ENCODE data around the gene SP1. TPM values are rescaled to one million over a fixed set of nuclear protein-coding genes. Genes with fewer than 3 reads are reported as not detected.

SP1 gene
- total RNA-seq, 1 experiment from 2014 or later = 76.8 TPM

GRCh38 chr12:53347905-53348304 is 32.1 kb upstream of the SP1 start:
- Mint-ChIP-seq H3K27me3 (ENCODE audit: low read depth) (peaks cover 37% of the 10 kb centered on the region), H3K9me3 (no peaks in the 10 kb centered on the region; a peak in 2 of 5 replicates), H3K4me1 (peaks cover 23 to 24% of the 10 kb centered on the region in 2 experiments), H3K27ac (no peak overlapping the region), H3K36me3 (ENCODE audit: insufficient read depth in 1 of 3, low read depth in 3 of 3) (no peaks in the 10 kb centered on the region), H3K4me3 (no peak overlapping the region)
- H2BK12ac ChIP-seq (ENCODE audit: insufficient read length, low read depth, low read length) = no peak overlapping the region
- no peak overlapping the region for H3K23ac ChIP-seq (ENCODE audit: insufficient read length, low read depth, low read length)
- no peaks in the 10 kb centered on the region for H3K9me3 ChIP-seq (ENCODE audit: control insufficient read depth, low read depth, low read length)
- no peak overlapping the region for H2BK120ac ChIP-seq (ENCODE audit: low read depth, low read length, poor library complexity, severe bottlenecking)
- no peak overlapping the region for H2AK5ac ChIP-seq (ENCODE audit: insufficient read length, low read length)
- no peaks in the 10 kb centered on the region for H3K79me1 ChIP-seq (ENCODE audit: insufficient read depth, low read depth, low read length, poor library complexity, severe bottlenecking)
- no peak for TF ChIP-seq CTCF (conservative IDR thresholded peaks at IDR 0.05)
- H3K9ac ChIP-seq (ENCODE audit: extremely low read depth, insufficient read length, low read length) = no peak overlapping the region
- H2BK20ac ChIP-seq (ENCODE audit: low read depth, low read length, poor library complexity, severe bottlenecking) = no peak overlapping the region
- no peak overlapping the region for H3K4me2 ChIP-seq (ENCODE audit: insufficient read depth, insufficient read length, low read length)
- no peak overlapping the region for H2BK15ac ChIP-seq (ENCODE audit: low read depth, low read length)
- WGBS (ENCODE audit: extremely low coverage, insufficient read length, low lambda C conversion rate) = no CpG with 5 or more reads among the region's 4 CpGs
- H3T11ph ChIP-seq (ENCODE audit: low read length) = no peak overlapping the region
- no peak overlapping the region for H4K91ac ChIP-seq (ENCODE audit: insufficient read length, low read depth, low read length)
- no peak overlapping the region for H4K5ac ChIP-seq (ENCODE audit: insufficient read length, low read depth, low read length)
- H3K14ac ChIP-seq (ENCODE audit: insufficient read depth, low read length) = no peak overlapping the region
- no peak overlapping the region for H3K18ac ChIP-seq (ENCODE audit: insufficient read length, low read depth, low read length)
- H2AFZ ChIP-seq (ENCODE audit: low read length) = no peak overlapping the region
- no peak for DNase-seq
- no peaks in the 10 kb centered on the region for H3K4me1 ChIP-seq (ENCODE audit: insufficient read depth, low read length)
- H3K56ac ChIP-seq (ENCODE audit: insufficient read length, low read depth, low read length) = no peak overlapping the region
- H3K27ac ChIP-seq (ENCODE audit: insufficient read length, low read depth, low read length) = no peak overlapping the region
- no peaks in the 10 kb centered on the region for H3K27me3 ChIP-seq (ENCODE audit: insufficient read depth, low read length)
- H4K20me1 ChIP-seq (ENCODE audit: control insufficient read depth, insufficient read depth, insufficient read length) = no peaks in the 10 kb centered on the region
- H4K8ac ChIP-seq (replicated peaks; ENCODE audit: insufficient read length, low read depth, low read length) = no peak overlapping the region
- H3K23me2 ChIP-seq (ENCODE audit: insufficient read length, low read depth, low read length, poor library complexity, severe bottlenecking) = peaks cover 15% of the 10 kb centered on the region
- H2BK5ac ChIP-seq (ENCODE audit: insufficient read length, low read length) = no peak overlapping the region
- H3K4ac ChIP-seq (ENCODE audit: low read depth, low read length) = no peak overlapping the region
- H3K79me2 ChIP-seq (ENCODE audit: insufficient read depth, low read length) = no peaks in the 10 kb centered on the region

Data from H9 (cell line).